ENCODE data around the gene PLEKHA7.
"Not testable (repeated sequence)": the region's sequence is repeated elsewhere in the genome, so short reads cannot be mapped to it uniquely, and the experiment has no call there.

The PLEKHA7 gene

DNA sequence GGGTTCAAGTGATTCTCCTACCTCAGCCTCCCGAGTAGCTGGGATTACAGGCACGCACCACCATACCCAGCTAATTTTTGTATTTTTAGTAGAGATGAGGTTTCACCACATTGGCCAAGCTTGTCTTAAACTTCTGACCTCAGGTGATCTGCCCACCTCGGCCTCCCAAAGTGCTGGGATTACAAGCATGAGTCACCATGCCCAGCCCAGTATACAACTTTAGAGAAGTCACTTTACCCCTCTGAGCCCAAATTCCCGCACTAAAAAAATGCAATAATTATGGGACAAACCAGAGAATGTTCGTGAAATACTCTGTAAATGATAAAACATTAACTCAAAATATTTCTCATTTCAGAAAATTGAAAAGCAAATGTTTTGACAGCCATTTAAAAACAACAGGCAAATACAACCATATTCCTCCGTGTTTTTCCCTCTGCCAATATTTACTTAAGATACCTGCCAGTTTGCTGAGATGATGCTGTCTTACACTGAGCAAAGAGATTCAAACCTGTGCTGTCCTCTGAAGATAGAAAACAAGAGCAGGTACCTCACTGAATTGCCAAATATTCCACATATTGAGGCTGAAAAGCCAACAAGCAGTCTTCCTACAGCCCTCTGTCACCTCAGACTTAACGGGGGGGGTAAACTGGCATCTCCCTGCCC, 9.6 kb downstream of the PLEKHA7 start:
- no peak for DNase-seq

DNA sequence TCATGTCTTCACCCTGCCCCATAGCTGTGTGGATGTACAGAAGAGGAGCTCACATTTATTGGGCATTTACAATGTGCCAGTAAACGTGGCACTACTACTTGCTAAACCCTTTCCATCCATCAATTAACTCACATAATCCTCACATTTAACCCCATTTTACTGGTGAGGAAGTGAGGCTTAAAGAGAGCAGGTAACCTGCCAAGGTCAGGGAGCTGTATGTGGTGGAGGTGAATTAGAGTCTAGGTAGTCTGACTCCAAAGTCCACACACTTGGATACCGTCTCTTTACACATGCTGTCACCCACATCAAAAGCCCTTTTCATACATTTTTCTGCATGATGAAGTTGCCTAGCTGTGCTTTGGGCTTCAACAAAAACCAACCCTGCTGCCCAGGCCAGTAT, 10.8 kb downstream of the PLEKHA7 start:
- DNase-seq = no peak

DNA sequence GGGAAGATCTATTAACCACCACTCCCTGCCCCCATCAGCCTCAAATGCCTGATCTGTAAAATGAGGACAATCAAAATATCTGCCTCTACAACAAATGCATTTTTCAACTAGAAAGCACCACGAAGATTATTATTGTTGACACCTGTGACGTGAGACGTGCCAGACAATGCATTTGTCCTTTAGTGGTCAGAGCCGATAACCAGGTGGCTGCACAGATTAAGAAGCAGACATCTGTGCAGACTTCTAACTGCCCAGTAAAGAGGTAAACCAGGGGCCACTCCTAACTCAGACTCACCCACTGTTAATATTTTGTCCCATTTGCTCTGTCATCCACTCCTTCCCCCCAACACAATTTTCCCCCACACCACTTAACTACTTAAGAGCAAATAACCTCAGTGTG, 11.7 kb downstream of the PLEKHA7 start:
- peak in 1 of 2 experiments; percentile 40 for DNase-seq

DNA sequence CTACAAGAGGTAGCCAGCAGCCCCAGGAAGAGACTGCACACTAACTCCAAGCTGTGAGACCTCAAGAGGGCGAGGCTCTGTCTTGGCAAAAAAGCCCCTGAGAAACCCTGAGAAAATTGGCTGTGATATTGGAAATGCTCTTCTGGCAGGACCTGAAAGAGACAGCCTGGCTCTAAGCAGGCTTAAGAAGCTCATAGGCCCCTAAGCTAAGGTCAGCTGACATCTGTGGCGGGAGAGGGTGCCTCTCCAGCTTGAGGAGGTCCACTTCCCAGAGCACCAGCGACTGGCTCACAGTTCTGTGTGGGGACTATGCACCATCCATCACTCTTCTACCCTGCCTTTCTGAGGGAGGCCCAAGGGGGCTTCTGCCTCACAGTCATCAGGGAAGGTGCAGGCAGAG, 12.4 kb downstream of the PLEKHA7 start:
- peak in 1 of 2 experiments; percentile 11 for DNase-seq

DNA sequence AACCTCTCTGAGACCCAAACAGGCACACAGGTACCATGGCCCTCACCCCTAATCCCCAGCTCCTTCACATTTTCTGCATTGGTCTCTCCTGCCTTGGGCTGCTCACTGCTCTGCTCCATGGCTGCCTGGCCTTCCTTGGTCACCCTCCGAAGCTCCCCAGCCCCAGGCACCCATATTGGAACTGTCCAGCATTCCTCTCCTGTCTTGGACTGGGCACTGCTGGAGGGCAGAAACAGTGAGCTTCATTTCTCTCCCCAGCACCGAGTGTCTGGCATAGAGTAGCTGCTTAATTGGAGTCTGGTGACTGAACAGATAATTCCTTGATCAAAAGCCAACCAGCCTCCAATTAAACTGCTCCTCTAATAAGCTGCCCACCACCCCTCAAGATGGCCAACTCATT, 13.2 kb downstream of the PLEKHA7 start:
- no peak for DNase-seq

DNA sequence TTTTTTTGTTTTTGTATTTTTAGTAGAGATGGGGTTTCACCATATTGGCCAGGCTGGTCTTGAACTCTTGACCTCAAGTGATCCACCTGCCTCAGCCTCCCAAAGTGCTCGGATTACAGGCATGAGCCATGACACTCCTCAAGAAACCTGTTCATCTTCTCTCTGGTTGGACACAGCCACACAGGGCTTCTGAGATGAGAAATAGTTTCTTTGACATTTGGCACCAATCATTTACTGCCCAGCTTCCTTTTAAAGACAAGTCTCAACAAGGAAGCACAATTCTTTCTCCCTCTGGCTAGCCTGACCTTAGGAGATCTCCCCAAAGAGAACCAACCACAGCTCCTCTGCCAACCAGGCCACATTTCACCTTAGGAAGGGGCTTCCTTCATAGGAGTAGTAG, 14.0 kb downstream of the PLEKHA7 start:
- not testable (repeated sequence) for DNase-seq

DNA sequence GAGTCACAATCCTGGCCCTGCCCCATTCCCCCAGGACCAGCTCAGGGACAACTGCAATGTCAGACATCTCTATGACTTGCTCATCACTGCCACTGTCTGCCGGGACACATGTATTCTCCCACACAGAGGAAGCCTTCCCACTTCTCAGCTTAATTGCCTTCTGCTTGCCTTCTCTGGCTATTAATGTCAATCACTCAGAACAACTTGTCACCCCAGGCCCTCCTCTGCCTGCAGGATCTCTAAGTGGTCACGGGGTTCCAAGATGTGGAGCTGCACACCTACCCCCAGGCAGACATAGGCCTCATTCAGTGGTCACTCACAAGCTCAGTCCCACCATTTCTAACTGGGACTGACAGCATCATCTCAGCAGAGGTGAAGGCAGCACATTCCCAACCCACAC, 15.1 kb downstream of the PLEKHA7 start:
- DNase-seq = peak in 1 of 2 experiments; percentile 4

DNA sequence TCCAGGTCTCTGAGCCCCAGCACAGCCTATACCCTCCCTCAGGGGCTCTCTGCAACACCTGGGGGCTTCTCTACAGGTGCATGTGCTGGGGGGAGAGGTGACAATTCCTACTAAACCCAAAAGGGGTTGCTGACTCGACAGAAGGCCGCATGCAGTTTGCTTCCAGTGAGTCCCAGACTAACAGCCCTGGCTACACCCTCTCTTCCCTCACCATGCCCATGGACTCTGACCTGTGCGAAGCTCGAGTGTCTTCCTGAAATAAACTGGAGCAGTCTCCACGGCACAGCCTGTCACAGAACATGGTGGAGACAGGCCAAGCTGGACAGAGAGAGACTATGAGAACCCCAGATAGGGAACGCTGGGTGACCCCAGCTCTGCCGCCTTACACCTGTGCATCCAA, 16.6 kb downstream of the PLEKHA7 start:
- DNase-seq = no peak

DNA sequence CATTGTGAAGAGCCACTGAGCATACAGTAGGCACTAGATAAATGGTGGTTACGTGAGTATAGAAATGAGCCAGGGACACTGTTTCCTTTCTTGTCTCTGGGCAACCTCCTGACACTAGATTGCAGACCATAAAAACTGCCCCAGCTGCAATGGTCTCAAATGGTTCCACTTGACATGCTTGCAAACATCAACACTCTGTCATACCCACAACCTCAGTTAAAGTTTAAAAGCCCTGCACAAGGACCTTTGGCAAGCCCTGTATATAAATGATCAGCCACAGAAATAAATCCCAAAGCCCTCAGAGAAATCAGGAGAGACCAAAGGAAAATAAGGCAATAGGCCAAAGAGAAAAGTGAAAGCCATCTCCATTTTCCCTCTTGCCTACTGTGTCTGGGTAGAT, 20.7 kb downstream of the PLEKHA7 start:
- DNase-seq = no peak

DNA sequence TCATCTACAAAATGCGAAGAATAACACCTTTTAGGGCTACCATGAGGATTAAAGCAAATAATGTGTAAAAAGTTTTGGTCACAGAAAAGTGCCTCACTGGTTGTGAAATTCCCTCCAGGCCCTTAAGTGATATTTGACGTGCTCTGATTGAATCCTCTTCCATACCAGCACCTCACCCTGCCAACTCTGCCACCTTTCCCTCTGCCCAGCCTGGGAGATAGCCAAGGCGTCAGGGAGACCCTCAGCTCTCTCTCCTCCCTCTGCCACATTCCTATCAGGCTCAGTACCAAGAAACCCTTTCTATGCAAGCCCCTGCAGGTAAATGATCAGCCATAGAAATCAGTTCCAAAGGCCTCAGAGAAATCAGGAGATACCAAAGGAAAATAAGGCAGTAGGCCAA, 21.4 kb downstream of the PLEKHA7 start:
- DNase-seq = no peak

DNA sequence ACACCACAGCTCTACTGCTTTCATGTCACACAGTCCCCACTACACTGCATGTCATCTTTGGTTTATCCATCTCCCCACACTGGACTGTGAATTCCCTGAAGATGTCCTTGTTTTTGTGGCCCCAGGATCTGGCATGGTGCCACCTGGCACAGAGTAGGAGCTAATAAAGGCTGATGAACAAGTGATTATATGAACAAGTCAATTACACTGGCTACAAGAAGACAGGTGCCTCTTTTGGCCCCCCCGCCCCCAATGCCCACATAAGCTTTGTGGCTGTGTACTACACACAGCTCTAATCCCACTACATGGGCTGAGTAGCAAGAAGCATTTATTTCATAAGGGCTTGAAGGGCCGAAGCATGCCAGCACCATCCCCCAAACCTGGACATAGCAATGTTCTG, 24.7 kb downstream of the PLEKHA7 start:
- peak in 1 of 2 experiments; percentile 41 for DNase-seq

DNA sequence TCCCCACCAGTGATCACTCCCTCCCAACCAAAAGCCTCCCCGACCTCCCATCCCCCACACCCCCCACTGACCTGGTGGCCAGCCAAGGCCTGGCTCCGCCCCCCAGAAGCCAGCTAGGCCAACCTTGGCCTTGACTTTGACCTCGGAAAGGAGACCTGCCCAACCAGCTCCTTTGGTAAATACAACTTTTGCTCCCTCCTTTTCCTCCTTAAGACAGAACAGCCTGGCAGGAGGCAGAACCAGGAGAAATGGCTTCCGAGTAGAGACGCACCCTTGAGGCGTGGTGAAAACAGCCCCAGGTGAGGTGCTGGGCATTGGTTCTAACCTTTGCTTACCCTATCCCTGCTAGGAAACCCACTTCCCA, 27.0 kb downstream of the PLEKHA7 start:
- DNase-seq = no peak

DNA sequence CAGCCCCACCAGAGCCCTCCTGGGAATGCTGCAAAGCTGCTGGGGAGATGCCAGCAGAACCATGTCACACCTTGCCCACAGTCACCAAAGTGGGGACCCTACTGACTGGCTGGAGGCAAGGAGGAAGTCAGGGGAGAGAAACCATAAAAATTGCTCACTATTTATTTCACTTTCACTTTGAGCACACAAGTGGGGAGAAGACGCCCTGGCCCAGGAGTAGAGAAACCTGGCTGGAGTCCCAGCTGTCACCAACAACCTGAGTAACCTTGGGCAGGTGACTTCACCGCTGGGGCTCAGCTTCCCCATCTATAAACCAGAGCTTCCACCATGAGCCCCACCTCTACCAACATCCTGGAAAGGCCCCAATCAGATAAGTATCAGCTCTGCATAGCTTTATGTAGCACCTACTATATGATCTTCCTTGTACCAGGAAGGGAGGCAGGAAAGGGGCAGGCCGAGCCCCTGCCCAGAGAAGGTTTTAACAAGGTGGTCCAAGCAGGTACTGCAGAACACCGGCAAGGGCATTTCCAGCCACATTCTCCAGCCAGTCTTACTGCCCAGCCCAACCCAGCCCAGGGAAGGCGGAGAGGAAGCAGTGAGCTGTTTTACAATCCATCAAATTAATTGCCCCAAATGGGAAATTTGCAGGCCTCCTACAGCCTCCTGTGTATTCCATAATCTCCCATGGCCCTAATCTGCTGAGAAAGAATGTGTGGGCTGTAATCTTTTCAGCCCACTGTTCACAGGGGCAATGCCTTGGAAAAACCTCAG, 27.6 kb downstream of the PLEKHA7 start:
- no peak for DNase-seq

DNA sequence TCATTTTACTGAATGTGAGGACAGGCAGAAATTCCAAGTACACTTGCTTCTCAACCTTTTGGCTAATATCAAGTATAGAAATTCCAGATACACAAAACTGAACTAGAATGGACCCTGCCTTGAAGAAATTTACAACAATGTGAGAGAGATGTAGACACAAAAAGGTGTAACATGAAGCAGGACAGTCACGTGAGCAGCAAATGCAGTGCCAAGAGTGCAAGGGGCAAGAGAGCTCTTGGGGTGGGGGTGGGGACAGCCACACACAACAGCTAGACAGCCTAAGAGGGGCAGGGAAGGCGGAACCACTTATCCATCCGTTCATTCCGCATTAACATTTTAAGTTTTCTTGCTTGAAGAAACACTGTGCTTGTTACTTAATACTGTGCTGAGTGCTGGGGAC, 28.9 kb downstream of the PLEKHA7 start:
- DNase-seq = no peak

DNA sequence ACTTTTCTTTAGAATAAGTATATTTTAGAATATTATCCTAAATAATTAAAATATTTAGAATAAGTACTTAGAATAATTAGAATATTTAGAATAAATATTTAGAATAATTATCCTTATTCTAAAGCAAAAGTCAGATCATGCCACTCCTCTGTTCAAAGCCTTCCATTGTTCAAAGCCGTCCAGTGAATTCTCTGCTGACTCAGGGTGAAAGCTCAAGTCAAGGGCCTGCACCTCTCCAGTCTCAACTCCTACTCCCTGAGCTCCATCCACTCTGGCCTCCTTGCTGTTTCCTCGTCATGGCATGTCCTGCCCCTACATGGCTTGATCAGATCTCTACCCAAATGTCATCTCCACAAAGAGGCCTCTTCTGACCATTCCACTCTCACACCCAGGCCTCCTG, 30.0 kb downstream of the PLEKHA7 start:
- no peak for DNase-seq

DNA sequence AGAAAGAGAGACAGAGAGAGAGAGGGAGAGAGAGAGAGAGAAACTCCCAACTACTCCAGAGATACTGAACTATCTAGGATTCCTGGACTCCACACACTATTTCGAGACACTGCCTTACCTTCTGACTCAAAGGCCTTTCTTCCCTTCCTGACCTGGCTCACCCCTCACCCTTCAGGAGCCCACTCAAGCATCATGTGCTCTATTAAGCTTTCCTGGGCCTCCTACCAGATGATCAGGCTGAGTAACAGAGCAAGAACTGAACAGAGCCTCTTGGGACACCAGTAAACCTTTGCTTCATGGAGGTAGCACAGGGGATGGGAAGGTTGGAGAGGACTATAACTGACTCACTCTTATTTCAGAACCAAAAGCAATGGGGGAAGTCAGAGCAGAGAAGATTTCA, 31.4 kb downstream of the PLEKHA7 start:
- DNase-seq = no peak

DNA sequence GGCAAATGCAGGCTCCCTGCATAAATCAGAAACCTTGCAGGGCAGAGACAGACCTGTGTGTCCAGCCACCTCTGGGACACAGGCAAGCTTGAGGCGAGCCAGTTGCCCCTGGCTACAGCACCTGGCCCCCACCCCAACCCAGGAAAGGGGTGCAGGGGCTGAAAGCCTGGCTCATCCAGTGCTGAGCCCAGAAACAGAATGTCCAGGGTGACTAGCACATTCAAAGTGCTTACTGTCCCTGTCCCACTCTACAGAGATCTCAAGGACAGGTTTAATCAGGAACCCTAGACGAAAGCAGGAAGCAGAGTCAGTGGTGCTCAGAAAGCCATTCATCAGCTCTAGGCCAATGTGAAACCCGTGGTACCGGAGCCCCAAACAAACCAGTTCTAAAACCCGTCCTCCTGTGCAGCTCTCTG, 31.9 kb downstream of the PLEKHA7 start:
- no peak for DNase-seq

DNA sequence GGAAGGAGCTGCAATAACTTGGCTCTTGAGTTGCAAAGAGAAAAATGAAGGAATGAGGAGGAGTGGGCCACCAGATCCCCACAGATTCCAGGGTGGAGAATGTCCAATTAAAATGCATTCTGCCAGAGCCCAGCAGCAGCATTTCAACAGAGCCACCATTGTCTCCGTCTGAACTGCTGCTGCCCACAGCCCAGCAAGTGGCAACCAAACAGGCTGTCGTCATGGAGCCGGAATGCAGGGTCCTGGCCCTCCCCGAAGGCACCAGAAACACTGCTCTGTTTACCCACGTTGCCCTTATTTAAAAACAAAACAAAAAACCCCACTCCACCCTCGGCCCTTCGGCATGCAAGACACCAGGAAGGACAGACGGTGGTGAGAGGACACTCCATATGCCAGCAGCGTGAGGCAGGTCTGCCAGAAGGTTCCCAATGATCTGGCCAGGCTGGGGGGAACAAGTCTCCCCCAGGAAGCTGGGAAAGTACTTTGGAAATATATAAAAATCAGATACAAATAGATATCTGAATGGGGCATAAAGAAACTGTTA, 32.5 kb downstream of the PLEKHA7 start:
- DNase-seq = no peak

DNA sequence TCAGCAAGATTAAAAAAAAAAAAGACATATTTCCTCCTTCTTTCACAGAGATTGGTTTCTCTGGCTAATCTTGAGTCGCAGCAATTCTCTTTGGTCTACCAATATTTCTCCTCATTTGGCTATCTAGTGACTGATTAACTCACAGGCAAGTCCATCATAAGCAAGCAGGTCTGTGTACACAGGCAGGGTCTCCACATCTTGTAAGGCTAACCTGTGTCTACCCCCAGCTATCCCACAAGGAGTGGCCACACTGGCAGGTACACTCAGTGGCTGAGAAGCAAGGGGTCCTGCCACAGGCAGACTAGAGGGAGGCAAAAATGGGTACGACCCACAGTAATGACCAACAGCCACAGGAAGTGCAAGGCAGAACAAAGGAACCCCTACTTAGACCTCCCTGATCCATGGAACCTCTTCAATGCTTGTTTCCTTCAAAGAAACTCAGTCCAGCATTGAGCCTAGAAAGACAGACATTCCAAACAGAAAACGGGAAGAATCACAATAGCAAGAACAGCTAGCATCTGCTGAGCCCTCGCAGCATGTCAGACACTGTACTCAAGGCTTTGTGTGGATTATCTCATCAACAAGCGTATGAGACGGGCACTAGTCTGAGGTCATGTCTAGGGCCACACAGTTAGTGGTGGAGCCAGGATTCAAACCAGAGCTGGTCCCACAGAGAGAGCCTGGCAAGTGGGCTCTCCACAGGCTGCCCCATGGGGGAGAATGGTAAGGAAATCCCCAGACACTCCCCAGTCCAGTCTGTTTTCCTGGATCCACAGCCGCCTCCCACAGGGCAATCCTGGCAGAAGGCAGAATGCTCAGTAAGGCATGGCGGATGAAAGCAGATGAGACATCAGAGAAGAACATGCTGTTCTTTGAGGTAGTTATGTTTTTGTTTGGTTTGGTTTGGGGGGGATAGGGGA, 34.3 kb downstream of the PLEKHA7 start:
- no peak for DNase-seq

DNA sequence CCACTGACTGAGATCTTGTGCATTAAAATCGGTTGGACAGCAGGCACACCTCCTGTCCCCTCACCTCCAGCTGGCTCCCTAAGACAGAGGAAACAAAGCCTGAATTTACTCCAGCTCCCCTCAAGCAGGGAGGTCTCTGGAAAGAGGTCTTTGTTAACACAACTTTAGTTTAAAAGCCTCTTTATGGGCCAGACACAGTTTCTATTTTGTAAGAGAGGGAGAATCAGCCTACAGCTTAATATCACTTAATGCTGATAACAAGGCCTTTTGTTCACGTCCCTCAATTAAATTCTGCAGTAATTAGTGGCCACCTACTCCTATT, 36.3 kb downstream of the PLEKHA7 start:
- no peak for DNase-seq

DNA sequence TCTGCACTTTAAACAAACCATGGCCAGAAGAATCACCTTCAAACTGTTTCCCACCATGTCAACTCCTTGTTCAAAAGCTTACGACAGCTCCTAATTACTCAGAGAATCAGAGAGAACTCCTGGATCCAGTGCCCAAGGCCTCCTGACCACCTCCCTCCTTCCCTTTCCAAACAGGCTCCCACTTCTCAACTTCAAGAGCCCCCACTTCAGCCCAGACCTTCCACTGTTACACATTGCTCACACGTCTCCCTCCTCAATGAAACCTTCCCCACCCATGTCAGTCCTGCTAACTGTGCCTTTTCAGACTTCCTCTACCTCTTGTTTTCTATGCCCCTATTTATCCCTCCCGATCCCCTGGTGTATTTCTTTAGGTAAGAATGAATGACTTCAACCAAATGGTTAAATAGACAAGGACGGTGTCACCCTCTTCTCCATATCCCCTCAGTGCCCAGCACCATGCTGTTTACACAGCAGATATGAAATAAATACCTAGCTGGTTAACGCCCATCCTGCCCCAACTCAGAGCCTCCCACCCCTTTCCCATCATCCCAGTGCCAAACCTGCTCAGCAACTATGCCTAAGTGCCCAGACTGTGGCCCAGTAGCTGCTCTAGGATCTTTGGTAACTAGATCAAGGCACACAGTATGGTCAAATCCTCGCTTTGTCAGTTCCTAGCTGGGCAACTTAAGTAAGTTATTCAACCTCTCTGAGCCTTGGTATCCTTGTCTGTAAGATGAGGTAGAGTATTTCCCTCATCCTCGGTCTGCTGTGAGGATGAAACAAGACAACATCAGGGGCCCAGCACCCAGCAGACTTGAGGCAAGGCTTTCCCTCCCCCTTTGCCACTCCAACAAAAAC, 36.8 kb downstream of the PLEKHA7 start:
- no peak for DNase-seq

DNA sequence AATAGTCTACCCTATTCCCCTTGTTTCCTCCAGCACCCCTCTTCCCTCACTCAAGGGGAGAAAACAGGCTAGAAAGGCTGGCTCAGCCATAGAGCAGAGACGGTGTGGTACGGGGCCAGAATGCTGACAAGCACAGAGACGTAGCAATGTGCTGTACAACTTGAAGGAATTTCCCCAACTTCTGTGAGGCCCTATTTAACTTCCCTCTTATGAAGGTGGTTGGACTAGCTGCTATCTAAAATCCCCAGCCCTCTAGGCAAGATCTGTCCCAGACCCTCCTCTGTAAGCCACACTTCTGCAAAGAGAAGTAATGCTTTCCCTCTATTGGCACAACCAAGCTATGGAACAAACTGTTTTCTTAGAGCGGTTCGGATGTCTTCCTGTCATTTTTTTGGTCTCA, 37.8 kb downstream of the PLEKHA7 start:
- DNase-seq = no peak

DNA sequence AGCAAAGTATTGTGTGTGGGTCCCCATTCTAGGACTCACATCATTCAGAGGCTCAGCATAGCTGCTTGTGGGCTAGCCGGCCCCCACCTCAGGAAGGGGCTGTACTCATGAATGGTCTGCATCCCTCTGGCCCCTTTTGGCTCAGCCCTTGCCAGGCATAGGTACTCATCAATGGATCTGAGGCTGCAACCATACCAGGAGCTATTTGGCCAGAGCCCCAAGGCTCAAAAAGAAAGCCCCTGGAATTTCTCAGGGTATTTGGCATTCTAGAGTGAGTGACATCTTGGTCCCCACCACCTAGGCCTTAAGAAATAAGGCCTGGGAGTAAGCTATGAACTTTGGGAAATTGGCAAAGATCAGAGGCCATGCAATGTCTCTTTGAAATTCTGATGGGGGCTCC, 38.3 kb downstream of the PLEKHA7 start:
- DNase-seq = no peak
